Activated CD4-positive, alpha-beta T cell treated with anti-CD3 and anti-CD28 coated beads, Interleukin-2, amount 10 ng/mL, durations not matched to agents 7 days and 5 days (primary cell): ENCODE measurements around the gene GRAP. TPM values are rescaled to one million over a fixed set of nuclear protein-coding genes. Genes with fewer than 3 reads are reported as not detected.
"Not testable (repeated sequence)": the region's sequence is repeated elsewhere in the genome, so short reads cannot be mapped to it uniquely, and the experiment has no call there.

Experiments
- CTCF ChIA-PET: fragments of 350-600 bp; sonication (Branson Sonifier 250); formaldehyde crosslinking; loops from one replicate; lab custom pipeline; 2021; ENCODE audit warnings: antibody characterized with exemption; lab: Charles Lee
- POLR2A ChIA-PET: fragments of 350-600 bp; sonication (Branson Sonifier 250); formaldehyde crosslinking; loops from one replicate; lab custom pipeline; 2021; ENCODE audit warnings: antibody characterized with exemption; lab: Charles Lee
- DNase-seq: peaks from one replicate; pipeline ENCODE4 v3.0.0-alpha.2; 2020
- H3K27ac Mint-ChIP-seq: one replicate; pipeline ENCODE4 v1.8.0; 2021; ENCODE audit warnings: mild to moderate bottlenecking, moderate library complexity, mixed read lengths
- H3K27me3 Mint-ChIP-seq: one replicate; pipeline ENCODE4 v1.8.0; 2021; ENCODE audit warnings: mixed read lengths
- H3K36me3 Mint-ChIP-seq: one replicate; pipeline ENCODE4 v1.8.0; 2021; ENCODE audit warnings: low read depth, mixed read lengths
- H3K4me1 Mint-ChIP-seq: one replicate; pipeline ENCODE4 v1.8.0; 2021; ENCODE audit warnings: mixed read lengths
- H3K4me3 Mint-ChIP-seq: one replicate; pipeline ENCODE4 v1.8.0; 2021; ENCODE audit warnings: mild to moderate bottlenecking, moderate library complexity, mixed read lengths
- H3K9me3 Mint-ChIP-seq: one replicate; pipeline ENCODE4 v1.8.0; 2021; ENCODE audit warnings: mixed read lengths
- total RNA-seq, 2 experiments: library from RNA; stranded (reverse); gene quantifications; one replicate each; pipeline ENCODE4 v1.2.3, GENCODE V29; 2021

Gene GRAP
- total RNA-seq, 2 experiments from 2014 or later: 35.4 to 39.2 TPM

DNA sequence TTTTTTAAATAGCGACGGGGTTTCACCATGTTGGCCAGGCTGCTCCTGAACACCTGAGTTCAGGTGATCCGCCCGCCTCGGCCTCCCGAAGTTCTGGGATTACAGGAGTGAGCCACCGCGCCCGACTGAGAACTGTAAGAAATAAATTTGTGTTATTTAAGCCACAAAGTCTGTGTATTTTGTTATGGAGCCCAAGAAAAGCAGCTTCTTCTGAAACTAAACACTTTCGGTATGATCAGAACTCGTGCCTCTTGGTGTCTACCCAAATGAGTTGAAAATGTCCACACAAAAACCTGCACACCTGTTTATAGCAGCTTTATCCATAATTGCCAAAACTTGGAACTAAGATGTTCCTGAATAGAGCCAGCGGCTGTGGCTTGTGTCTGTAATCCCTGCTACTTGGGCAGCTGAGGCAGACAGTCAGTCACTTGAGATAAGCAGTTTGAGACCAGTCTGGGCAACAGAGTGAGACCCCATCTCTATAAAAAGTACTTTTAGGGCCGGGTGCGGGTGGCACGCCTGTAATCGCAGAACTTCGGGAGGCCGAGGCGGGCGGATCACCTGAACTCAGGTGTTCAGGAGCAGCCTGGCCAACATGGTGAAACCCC lies 16.1 kb upstream of the GRAP start:
- H3K4me1 Mint-ChIP-seq, CTCF ChIA-PET, H3K27ac Mint-ChIP-seq, H3K9me3 Mint-ChIP-seq, H3K4me3 Mint-ChIP-seq, H3K27me3 Mint-ChIP-seq, H3K36me3 Mint-ChIP-seq, DNase-seq, POLR2A ChIA-PET: not testable (repeated sequence)

DNA sequence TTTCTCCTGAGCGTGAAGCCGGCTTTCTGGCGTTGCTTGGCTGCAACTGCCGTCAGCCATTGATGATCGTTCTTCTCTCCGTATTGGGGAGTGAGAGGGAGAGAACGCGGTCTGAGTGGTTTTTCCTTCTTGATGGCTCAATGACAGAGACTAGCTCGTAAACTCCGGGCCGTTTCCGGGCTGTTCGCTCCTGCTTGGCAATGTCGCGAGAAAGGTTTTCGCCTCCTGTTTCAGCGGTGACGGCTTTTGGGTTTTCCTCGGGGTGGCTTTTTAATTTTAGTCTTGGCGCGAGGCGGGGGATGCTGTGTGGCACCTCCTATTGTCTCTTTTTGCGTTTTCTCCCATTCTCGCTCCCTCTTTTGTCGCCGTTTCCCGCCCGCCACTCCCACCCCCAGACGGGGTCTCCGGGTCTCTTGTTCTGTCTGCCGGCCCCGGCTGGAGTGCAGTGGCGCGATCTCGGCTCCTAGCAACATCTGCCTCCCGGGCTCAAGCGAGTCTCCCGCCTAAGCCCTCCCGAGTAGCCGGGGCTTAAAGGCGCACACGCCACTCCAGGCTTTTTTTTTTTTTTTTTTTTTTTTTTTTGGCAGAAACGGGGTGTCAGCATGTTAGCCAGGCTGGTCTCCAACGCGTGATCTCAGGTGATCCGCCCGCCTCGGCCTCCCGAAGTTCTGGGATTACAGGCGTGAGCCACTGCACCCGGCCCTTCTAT lies 15.4 kb upstream of the GRAP start:
- POLR2A ChIA-PET, H3K4me1 Mint-ChIP-seq: not testable (repeated sequence)

GRCh38 chr17:19055447-19055846 lies 8.7 kb upstream of the GRAP start:
- POLR2A ChIA-PET, H3K27ac Mint-ChIP-seq, H3K27me3 Mint-ChIP-seq, H3K4me1 Mint-ChIP-seq, H3K36me3 Mint-ChIP-seq, CTCF ChIA-PET, DNase-seq, H3K4me3 Mint-ChIP-seq, H3K9me3 Mint-ChIP-seq: not testable (repeated sequence)

More for the DNA sequence above, 15.4 kb upstream of the GRAP start:
- CTCF ChIA-PET, H3K9me3 Mint-ChIP-seq, H3K27ac Mint-ChIP-seq, H3K27me3 Mint-ChIP-seq, H3K36me3 Mint-ChIP-seq: not testable (repeated sequence)
- DNase-seq: peak; percentile 90
- peak overlapping the region; percentile 27 for H3K4me3 Mint-ChIP-seq

DNA sequence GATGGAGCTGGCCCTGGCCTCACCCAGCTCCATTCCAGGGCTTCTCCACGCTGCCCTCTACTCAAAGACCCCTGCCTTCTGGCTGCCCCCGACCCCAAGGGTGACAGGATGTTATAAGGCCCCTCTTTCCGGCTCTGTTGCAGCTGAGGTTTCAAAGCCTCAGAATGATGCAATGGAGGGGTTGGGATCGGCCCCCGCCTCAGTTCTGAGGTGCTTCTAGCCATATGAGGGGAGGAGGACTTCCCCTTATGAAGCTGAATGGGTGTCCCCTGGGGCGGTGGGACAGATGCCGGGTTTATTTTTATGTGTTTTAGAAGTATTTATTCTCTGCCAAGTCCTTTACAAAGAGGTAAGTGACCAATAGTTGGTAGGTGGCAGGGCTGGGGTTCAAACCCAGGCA lies 2.1 kb upstream of the GRAP start:
- H3K27ac Mint-ChIP-seq, H3K27me3 Mint-ChIP-seq, CTCF ChIA-PET, H3K9me3 Mint-ChIP-seq, H3K4me1 Mint-ChIP-seq, H3K36me3 Mint-ChIP-seq, H3K4me3 Mint-ChIP-seq, DNase-seq, POLR2A ChIA-PET: not testable (repeated sequence)

GRCh38 chr17:19047510-19047909 lies 753 bp upstream of the GRAP start:
- H3K9me3 Mint-ChIP-seq, H3K4me1 Mint-ChIP-seq, POLR2A ChIA-PET, H3K27ac Mint-ChIP-seq, H3K27me3 Mint-ChIP-seq, CTCF ChIA-PET, H3K36me3 Mint-ChIP-seq, H3K4me3 Mint-ChIP-seq: not testable (repeated sequence)
- DNase-seq: peak; percentile 4

GRCh38 chr17:19044643-19045042 lies 2.1 kb downstream of the GRAP start:
- CTCF ChIA-PET, H3K27me3 Mint-ChIP-seq, POLR2A ChIA-PET, H3K4me3 Mint-ChIP-seq, H3K9me3 Mint-ChIP-seq, H3K4me1 Mint-ChIP-seq, DNase-seq, H3K27ac Mint-ChIP-seq, H3K36me3 Mint-ChIP-seq: not testable (repeated sequence)

- H3K27me3 Mint-ChIP-seq, H3K4me1 Mint-ChIP-seq, DNase-seq, H3K36me3 Mint-ChIP-seq, H3K9me3 Mint-ChIP-seq, CTCF ChIA-PET, H3K27ac Mint-ChIP-seq, H3K4me3 Mint-ChIP-seq, POLR2A ChIA-PET: not testable (repeated sequence)
These were observed 3.7 kb downstream of the GRAP start for GRCh38 chr17:19043032-19043431.

DNA sequence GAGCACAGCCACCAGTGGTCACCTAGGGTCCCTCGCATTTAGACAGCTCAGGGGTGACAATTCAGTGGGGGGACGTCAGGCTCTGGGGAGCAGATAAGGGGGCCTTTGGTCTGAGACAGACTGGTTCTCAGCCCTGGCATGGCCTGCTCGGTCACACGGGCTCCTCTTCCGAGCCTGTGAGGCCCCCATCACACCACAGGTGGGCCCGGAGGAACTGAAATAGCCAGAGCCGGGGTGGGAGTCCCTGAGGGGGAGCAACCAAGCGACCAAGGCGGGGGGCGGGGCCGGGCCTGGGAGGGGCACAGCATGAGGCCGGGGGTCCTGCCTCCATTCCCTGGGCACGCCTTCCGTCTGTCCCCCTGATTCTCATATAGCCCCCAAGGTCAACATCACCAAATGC lies 4.4 kb downstream of the GRAP start:
- CTCF ChIA-PET, H3K27me3 Mint-ChIP-seq, H3K9me3 Mint-ChIP-seq, DNase-seq, H3K36me3 Mint-ChIP-seq, H3K4me3 Mint-ChIP-seq, H3K27ac Mint-ChIP-seq, H3K4me1 Mint-ChIP-seq, POLR2A ChIA-PET: not testable (repeated sequence)

GRCh38 chr17:19041871-19042270 lies 4.9 kb downstream of the GRAP start:
- DNase-seq: not testable (repeated sequence)

GRCh38 chr17:19040350-19040749 lies 6.4 kb downstream of the GRAP start:
- H3K4me3 Mint-ChIP-seq, H3K27me3 Mint-ChIP-seq, H3K9me3 Mint-ChIP-seq, POLR2A ChIA-PET, CTCF ChIA-PET, DNase-seq, H3K36me3 Mint-ChIP-seq, H3K4me1 Mint-ChIP-seq, H3K27ac Mint-ChIP-seq: not testable (repeated sequence)

More at GRCh38 chr17:19041871-19042270, 4.9 kb downstream of the GRAP start:
- H3K4me3 Mint-ChIP-seq, H3K4me1 Mint-ChIP-seq, CTCF ChIA-PET, POLR2A ChIA-PET, H3K27me3 Mint-ChIP-seq, H3K9me3 Mint-ChIP-seq, H3K36me3 Mint-ChIP-seq, H3K27ac Mint-ChIP-seq: not testable (repeated sequence)

DNA sequence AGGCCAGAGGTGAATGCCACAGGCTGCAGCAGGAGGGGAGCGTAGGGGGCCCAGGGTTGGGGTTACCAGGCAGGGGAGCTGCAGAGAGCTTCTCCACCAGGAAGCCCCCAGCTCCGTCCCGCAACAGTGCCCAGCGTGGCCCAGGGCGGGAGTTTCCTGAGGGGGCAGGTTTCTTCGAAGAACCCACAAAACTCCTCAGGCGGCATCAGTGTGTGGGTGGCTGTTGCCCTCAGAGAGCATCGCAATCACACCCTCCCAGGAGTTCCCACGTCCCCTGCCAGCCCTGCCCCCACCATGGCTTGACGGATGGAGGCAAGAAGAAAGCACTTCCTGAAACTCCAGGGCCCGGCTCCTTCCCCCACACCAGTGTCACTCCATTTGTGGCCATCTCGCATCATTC lies 8.0 kb downstream of the GRAP start:
- H3K27me3 Mint-ChIP-seq, CTCF ChIA-PET, H3K4me3 Mint-ChIP-seq, H3K9me3 Mint-ChIP-seq, DNase-seq, H3K36me3 Mint-ChIP-seq, POLR2A ChIA-PET, H3K27ac Mint-ChIP-seq, H3K4me1 Mint-ChIP-seq: not testable (repeated sequence)

GRCh38 chr17:19038007-19038406 lies 8.8 kb downstream of the GRAP start:
- POLR2A ChIA-PET, H3K27ac Mint-ChIP-seq, H3K27me3 Mint-ChIP-seq, DNase-seq, H3K9me3 Mint-ChIP-seq, CTCF ChIA-PET, H3K4me3 Mint-ChIP-seq, H3K4me1 Mint-ChIP-seq, H3K36me3 Mint-ChIP-seq: not testable (repeated sequence)

GRCh38 chr17:19037547-19037946 lies 9.2 kb downstream of the GRAP start:
- H3K9me3 Mint-ChIP-seq, DNase-seq, POLR2A ChIA-PET, CTCF ChIA-PET, H3K4me1 Mint-ChIP-seq, H3K4me3 Mint-ChIP-seq, H3K27ac Mint-ChIP-seq, H3K36me3 Mint-ChIP-seq, H3K27me3 Mint-ChIP-seq: not testable (repeated sequence)

DNA sequence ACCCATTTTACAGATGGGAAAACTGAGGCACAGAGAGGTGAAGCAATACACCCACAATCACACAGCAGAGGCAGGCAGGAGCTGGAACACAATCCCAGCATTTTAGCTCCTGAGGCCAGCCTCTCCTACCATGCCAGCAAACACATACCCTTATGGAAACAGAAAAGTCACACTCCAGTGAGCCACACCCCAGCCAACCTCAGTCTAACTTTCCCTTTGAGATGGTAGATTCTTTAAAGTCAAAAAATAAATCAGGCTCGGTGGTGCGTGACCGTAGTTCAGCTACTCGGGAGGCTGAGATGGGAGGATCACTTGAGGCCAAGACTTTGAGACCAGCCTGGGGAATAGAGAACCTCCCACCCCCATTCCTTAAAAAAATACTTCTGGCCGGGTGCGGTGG lies 10.6 kb downstream of the GRAP start:
- H3K4me1 Mint-ChIP-seq, POLR2A ChIA-PET, H3K27ac Mint-ChIP-seq, H3K36me3 Mint-ChIP-seq, H3K9me3 Mint-ChIP-seq, CTCF ChIA-PET, H3K27me3 Mint-ChIP-seq, DNase-seq, H3K4me3 Mint-ChIP-seq: not testable (repeated sequence)
